MM.1S (cell line): ENCODE data around the gene GPRIN2.

ENCODE experiments used
- DNase-seq: peaks from one replicate; pipeline ENCODE4 v3.0.0-alpha.2; 2015
- H2AFZ ChIP-seq: fragments of 300-600 bp; sonication (generic); 2 replicates; pipeline ENCODE4 v1.6.0; 2016; ENCODE audit warnings: antibody characterized with exemption, low read length
- H3F3A ChIP-seq: fragments of 300-600 bp; sonication (generic); 2 replicates; pipeline ENCODE4 v1.6.1; 2016; ENCODE audit warnings: mild to moderate bottlenecking, antibody characterized with exemption, low read length, moderate library complexity, mixed read lengths; ENCODE audit not compliant: insufficient read depth
- H3K27ac ChIP-seq: fragments of 300-600 bp; sonication (generic); 2 replicates; pipeline ENCODE4 v1.5.1; 2016; ENCODE audit warnings: mild to moderate bottlenecking, low read length
- H3K27me3 ChIP-seq: fragments of 300-600 bp; sonication (generic); replicated peaks from 2 replicates; pipeline ENCODE4 v1.6.0; 2016; ENCODE audit warnings: low read length; ENCODE audit not compliant: insufficient read depth
- H3K36me3 ChIP-seq: fragments of 300-600 bp; sonication (generic); replicated peaks from 2 replicates; pipeline ENCODE4 v1.6.1; 2016; ENCODE audit warnings: mild to moderate bottlenecking, low read length, mixed read lengths; ENCODE audit not compliant: insufficient read depth
- H3K4me1 ChIP-seq: fragments of 300-600 bp; sonication (generic); 2 replicates; pipeline ENCODE4 v1.6.1; 2016; ENCODE audit warnings: low read length, mixed read lengths
- H3K4me2 ChIP-seq: fragments of 300-600 bp; sonication (generic); 2 replicates; pipeline ENCODE4 v1.6.0; 2016; ENCODE audit warnings: low read depth, low read length
- H3K4me3 ChIP-seq: fragments of 300-600 bp; sonication (generic); 2 replicates; pipeline ENCODE4 v1.5.1; 2016; ENCODE audit warnings: low read length, mixed read lengths
- H3K79me2 ChIP-seq: fragments of 300-600 bp; sonication (generic); 2 replicates; pipeline ENCODE4 v1.6.1; 2016; ENCODE audit warnings: mixed run types, low read length, mixed read lengths
- H3K9ac ChIP-seq: fragments of 300-600 bp; sonication (generic); 2 replicates; pipeline ENCODE4 v1.6.1; 2016; ENCODE audit warnings: low read length, mixed read lengths
- H3K9me2 ChIP-seq: fragments of 300-600 bp; sonication (generic); replicated peaks from 2 replicates; pipeline ENCODE4 v1.6.1; 2016; ENCODE audit warnings: mild to moderate bottlenecking, low read length, mixed read lengths; ENCODE audit not compliant: insufficient read depth
- H3K9me3 ChIP-seq: fragments of 300-600 bp; sonication (generic); replicated peaks from 2 replicates; pipeline ENCODE4 v1.6.1; 2016; ENCODE audit warnings: mild to moderate bottlenecking, low read length, mixed read lengths; ENCODE audit not compliant: insufficient read depth
- H4K20me1 ChIP-seq: fragments of 300-600 bp; sonication (generic); 2 replicates; pipeline ENCODE4 v1.6.1; 2016; ENCODE audit warnings: mild to moderate bottlenecking, low read length, moderate library complexity, mixed read lengths; ENCODE audit not compliant: insufficient read depth
- CTCF ChIP-seq: fragments of 300-600 bp; sonication (generic); IDR thresholded peaks from 2 replicates; pipeline ENCODE4 v1.5.1; 2016; ENCODE audit warnings: antibody characterized with exemption, low read length, mixed read lengths
- EZH2 ChIP-seq: fragments of 300-600 bp; sonication (generic); optimal IDR thresholded peaks from 2 replicates; pipeline ENCODE3; 2017; ENCODE audit warnings: low read depth, mild to moderate bottlenecking, antibody characterized with exemption, low read length, mixed read lengths
- EZH2phosphoT487 ChIP-seq: fragments of 300-600 bp; sonication (generic); IDR thresholded peaks from 2 replicates; pipeline ENCODE4 v1.6.1; 2018; ENCODE audit warnings: antibody characterized with exemption, low read length

GPRIN2 gene

GRCh38 chr10:46523962-46524471, 32.4 kb downstream of the GPRIN2 start:
- H3K4me2 ChIP-seq = no peak overlapping the region
- no peak for DNase-seq
- H3K27me3 ChIP-seq = no peaks in the 10 kb centered on the region
- H2AFZ ChIP-seq = no peak overlapping the region
- no peak for TF ChIP-seq EZH2phosphoT487
- TF ChIP-seq CTCF = no peak
- no peak for TF ChIP-seq EZH2
- no peaks in the 10 kb centered on the region for H3K79me2 ChIP-seq
- H3K4me1 ChIP-seq = no peaks in the 10 kb centered on the region
- H4K20me1 ChIP-seq = no peaks in the 10 kb centered on the region
- H3K9me3 ChIP-seq = no peaks in the 10 kb centered on the region
- no peaks in the 10 kb centered on the region for H3F3A ChIP-seq
- H3K9ac ChIP-seq = no peak overlapping the region
- H3K9me2 ChIP-seq = no peaks in the 10 kb centered on the region
- H3K27ac ChIP-seq = no peak overlapping the region
- H3K36me3 ChIP-seq = no peaks in the 10 kb centered on the region
- no peak overlapping the region for H3K4me3 ChIP-seq

- DNase-seq = no peak
- TF ChIP-seq EZH2 = no peak
- no peak for TF ChIP-seq CTCF
- no peak for TF ChIP-seq EZH2phosphoT487
Observed at GRCh38 chr10:46523119-46523961, 33.1 kb downstream of the GPRIN2 start.

GRCh38 chr10:46522295-46523118, 34.0 kb downstream of the GPRIN2 start:
- Histone ChIP-seq H3K9ac (no peak overlapping the region), H3K9me3 (no peaks in the 10 kb centered on the region), H3K9me2 (no peaks in the 10 kb centered on the region), H3K4me1 (no peaks in the 10 kb centered on the region), H4K20me1 (no peaks in the 10 kb centered on the region), H3K27ac (no peak overlapping the region), H2AFZ (no peak overlapping the region), H3K79me2 (no peaks in the 10 kb centered on the region), H3F3A (no peaks in the 10 kb centered on the region), H3K4me3 (no peak overlapping the region), H3K36me3 (no peaks in the 10 kb centered on the region), H3K4me2 (no peak overlapping the region), H3K27me3 (no peaks in the 10 kb centered on the region)
- no peak for TF ChIP-seq EZH2
- no peak for TF ChIP-seq CTCF
- TF ChIP-seq EZH2phosphoT487 = no peak
- no peak for DNase-seq

More at GRCh38 chr10:46523119-46523961, 33.1 kb downstream of the GPRIN2 start:
- H3K4me3 ChIP-seq = no peak overlapping the region
- H3K36me3 ChIP-seq = no peaks in the 10 kb centered on the region
- H3K9ac ChIP-seq = no peak overlapping the region
- H3K4me2 ChIP-seq = no peak overlapping the region
- no peaks in the 10 kb centered on the region for H3K9me3 ChIP-seq
- no peaks in the 10 kb centered on the region for H3F3A ChIP-seq
- H3K4me1 ChIP-seq = no peaks in the 10 kb centered on the region
- no peaks in the 10 kb centered on the region for H4K20me1 ChIP-seq
- H3K27ac ChIP-seq = no peak overlapping the region
- no peaks in the 10 kb centered on the region for H3K27me3 ChIP-seq
- no peak overlapping the region for H2AFZ ChIP-seq
- no peaks in the 10 kb centered on the region for H3K79me2 ChIP-seq
- no peaks in the 10 kb centered on the region for H3K9me2 ChIP-seq
